ENCODE results near the gene PLEKHG3.

DNA sequence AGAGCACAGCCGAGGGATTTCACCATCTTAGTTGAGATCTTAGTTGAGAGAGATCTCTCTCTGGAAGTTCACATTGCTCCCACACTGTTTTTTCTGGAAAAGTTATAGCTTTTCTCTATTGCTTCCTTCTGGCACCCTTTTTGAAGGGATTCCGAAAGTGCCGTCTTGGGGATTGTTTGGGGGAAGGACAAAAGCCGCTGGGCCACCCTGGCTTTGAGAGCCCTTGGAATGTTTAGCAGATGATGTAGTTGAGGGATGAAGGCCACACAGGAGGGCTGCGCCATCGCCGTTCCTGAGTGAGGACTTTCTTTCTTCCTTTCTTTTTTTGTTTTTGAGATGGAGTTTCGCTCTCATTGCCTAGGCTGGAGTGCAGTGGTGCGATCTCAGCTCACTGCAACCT lies 17.7 kb downstream of the PLEKHG3 start:
- TF ChIP-seq, protein P1, sequence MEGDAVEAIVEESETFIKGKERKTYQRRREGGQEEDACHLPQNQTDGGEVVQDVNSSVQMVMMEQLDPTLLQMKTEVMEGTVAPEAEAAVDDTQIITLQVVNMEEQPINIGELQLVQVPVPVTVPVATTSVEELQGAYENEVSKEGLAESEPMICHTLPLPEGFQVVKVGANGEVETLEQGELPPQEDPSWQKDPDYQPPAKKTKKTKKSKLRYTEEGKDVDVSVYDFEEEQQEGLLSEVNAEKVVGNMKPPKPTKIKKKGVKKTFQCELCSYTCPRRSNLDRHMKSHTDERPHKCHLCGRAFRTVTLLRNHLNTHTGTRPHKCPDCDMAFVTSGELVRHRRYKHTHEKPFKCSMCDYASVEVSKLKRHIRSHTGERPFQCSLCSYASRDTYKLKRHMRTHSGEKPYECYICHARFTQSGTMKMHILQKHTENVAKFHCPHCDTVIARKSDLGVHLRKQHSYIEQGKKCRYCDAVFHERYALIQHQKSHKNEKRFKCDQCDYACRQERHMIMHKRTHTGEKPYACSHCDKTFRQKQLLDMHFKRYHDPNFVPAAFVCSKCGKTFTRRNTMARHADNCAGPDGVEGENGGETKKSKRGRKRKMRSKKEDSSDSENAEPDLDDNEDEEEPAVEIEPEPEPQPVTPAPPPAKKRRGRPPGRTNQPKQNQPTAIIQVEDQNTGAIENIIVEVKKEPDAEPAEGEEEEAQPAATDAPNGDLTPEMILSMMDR (IDR thresholded peaks at IDR 0.05) = no peak
- TF ChIP-seq POLR2A (IDR thresholded peaks at IDR 0.05) = no peak
